HG02678 (cell line): Measurements from ENCODE around the gene TSNAXIP1.
"Not testable (repeated sequence)": the region's sequence is repeated elsewhere in the genome, so short reads cannot be mapped to it uniquely, and the experiment has no call there.

Experiments
- ATAC-seq: cut with Tn5 transposase; IDR thresholded peaks from one replicate; pipeline ENCODE4 v1.9.1; 2021; ENCODE audit warnings: mild to moderate bottlenecking, moderate library complexity; ENCODE audit not compliant: unreplicated experiment

TSNAXIP1 gene

DNA sequence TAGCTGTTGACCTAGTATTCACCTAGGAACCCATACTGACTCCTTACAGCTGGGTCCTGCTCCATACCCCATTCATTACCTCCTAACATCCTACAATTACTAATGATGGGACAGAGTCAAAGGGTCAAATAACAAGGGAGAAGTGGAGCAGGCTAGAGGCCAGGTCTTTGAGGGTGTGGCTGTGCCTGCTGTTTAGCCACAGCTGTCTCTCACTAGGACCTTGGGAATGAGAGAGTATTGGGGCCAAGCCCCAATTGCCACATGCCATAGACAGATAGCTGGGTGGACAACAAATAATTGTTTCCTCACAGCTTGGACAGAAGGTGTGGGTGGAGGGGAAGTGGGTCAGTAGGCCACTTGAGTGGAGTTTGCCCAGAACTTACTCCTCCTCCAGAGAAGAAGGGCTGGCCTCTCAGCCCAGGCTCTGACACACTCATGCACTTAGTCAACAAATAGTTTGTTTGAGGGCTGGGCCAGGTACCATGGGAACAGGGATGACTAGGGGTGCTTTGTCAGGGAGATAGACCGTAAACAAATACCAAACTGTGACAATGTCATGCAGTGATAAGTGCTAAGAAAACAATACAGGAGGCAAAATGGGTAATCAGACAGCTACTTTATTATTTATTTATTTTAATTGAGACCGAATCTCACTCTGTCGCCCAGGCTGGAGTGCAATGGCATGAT, 51.0 kb downstream of the TSNAXIP1 start:
- no peak for ATAC-seq

DNA sequence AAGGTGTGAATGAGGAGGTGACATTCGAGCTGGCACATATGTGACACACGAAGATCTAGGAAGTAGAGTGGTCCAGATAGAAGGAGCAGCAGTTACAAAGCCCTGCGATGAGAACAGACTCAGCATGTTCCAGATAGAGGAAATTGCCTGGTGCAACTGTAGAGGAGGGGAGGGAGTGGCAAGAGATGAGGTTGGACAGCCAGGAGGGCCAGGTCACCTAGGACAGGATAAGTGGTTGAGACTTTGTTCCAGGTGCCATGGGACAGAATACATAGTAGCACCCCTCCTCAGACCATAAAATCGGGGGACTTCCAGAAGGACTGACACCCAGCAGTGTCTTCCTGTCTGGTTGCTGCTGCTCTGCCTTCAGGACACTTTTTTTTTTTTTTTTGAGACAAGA, 51.8 kb downstream of the TSNAXIP1 start:
- ATAC-seq, result no peak

DNA sequence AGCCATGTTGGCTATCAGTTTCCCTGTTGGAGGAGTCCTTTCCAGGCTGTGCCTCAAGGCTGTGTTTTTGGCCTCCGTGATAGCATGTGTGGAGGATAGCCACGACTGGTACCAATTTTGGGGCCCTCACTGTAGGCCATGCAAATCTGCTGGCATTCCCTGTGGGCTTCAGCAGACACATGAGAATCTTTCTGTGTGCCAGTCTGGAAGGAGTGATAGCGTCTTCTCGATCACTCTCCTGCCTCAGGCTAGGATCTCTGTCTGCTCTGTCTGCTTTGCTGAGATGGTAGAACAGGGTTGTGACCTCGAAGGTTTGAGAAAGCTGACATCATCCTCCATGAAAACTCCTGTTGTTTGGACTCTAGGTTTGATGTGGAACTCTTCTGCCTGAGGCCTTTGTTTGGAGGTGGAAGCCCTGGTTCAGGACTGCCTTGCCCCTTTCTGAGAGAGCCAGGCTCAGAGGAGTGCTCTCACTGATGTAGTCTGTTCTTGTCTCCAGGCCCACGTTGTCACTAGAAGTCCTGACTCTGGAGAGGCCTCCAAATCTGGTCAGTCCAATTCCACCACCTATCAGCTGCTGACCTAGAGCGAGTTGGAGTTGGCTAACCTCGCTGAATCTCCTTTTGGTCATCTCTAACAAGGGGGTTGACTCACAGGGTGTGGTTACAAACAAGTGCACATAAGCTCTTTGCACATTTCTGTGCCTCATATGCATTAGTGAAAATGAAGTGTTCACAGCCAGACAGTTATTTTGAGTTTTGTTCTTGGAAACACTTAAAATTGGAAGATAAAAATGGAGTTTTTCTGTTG, 54.1 kb downstream of the TSNAXIP1 start:
- no peak for ATAC-seq

DNA sequence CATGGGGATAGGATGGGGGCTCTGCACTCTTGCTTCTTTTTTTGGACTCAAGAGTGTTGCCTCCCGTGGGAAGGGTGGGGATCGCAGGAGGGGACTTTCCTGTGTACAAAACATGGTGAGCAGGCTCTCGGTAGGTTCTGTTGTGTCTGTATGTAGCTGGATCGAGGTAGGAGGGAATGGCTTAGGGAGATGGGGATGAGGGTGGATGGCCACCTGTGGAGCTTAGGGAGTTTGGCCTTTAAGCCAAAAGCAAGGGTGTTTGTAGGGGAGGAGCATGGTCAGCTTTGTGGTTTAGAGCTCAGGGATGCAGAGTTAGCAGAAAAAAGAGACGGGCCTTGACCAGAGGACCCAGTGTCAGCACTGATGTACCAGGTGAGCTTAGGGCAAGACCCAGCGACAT, 55.2 kb downstream of the TSNAXIP1 start:
- ATAC-seq, result no peak

DNA sequence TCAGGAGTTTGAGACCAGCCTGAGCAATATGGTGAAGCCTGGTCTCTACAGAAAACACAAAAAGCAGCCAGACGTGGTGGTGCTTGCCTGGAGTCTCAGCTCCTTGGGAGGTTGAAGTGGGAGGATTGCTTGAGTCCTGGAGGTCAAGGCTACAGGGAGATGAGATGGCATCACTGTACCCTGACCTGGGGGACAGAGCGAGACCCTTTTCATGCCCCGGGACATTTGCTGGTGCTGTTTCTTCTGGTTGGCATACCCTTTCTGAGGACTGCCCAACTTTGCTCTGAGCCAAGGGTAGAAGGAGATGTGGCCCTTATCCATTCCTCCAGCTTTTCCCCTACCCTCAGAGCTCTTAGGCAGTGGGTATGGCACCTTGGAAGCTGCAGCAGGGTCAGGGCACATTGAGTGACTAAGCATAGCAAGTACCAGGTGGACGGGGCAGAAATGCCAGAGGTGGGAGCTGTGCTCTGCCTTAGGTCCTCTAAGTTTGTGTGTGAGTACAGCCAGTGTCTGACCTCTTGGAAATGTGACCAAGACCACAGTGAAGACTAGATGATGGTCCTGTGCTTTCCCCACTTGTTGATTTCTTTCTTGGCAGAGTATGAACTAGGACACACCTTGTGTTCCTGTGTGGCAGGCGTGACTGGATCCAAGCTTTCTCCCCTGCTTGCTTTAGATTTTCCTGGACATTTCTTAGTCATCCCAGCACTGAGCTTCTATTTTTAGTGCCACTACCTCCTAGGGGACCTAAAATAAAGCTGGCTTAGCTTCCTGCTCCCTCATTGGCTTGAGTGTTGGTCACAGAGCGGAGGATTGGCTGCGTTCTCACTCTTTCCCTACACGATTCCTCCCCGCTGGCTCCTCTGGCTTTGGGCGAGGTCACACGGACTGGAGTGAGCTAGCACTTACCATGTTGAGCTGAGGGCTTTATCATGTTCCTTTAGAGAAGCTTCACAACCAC, 56.2 kb downstream of the TSNAXIP1 start:
- ATAC-seq, result no peak

DNA sequence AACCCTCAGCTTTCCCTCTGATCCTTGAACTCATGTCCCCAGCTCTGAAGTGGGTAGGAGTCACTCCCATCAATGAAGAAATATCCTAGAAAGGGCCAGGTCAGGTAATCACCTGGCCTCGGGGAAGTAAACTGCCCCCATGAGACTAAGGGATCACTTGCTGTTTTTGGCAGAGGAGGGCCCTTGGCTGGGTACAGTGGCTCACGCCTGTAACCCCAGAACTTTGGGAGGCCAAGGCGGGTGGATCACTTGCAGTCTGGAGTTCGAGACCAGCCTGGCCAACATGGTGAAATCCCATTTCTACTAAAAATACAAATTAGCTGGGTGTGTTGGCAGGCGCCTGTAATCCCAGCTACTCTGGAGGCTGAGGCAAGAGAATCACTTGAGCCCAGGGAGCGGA, 57.4 kb downstream of the TSNAXIP1 start:
- not testable (repeated sequence) for ATAC-seq

DNA sequence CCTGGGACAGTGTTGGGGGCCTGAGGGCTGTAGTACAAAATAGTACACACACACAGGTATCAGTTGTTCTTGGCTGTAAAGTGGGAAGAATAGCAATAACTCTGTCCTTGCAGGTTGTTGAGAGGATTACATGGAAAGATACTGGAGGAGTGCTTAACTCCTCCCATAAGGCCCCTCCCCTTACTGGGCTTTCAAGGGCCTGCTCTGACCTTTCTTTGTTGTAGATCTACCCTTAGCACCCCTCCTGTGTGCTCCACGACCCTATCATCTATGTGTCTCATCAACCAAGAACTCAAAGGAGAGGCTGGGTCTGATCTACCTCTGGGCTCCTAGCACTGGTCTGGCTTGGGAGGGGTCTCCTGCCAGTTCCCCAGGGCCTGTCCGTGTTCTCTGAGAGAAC, 57.9 kb downstream of the TSNAXIP1 start:
- ATAC-seq, result no peak

DNA sequence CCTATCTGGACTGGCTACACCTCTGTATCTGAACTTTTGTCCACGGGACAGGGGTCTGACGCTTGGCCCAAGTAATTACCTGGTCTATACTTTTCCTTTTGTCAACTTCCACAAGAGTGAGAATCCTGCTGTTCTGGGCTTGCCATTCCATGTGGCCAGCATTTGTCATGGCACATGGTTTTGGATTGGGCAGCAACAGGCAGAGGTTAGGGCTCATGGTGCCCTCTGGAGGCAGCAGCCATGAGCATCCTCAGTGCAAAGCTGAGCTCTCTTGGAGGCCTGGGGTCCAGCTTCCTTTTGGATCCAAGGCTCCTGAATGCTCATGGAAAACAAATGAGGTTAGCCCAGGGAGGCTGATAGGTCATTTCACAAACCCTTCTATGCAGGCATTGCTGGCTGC, 58.6 kb downstream of the TSNAXIP1 start:
- ATAC-seq, result no peak

DNA sequence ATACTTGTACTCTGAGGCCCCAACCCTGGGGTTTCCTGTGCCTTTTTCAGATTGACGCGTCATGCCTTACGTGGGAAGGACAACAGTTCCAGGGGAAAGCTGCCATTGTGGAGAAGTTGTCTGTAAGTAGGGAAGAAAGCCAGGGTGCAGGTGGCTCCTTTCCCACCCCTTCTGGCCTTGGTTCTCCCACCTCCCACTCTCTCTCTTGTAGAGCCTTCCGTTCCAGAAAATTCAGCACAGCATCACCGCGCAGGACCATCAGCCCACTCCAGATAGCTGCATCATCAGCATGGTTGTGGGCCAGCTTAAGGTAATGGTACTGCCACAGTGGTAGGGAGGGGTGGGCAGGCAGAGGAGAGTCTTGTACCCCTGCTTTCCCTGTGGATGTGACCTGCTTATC, 61.6 kb downstream of the TSNAXIP1 start:
- no peak for ATAC-seq

DNA sequence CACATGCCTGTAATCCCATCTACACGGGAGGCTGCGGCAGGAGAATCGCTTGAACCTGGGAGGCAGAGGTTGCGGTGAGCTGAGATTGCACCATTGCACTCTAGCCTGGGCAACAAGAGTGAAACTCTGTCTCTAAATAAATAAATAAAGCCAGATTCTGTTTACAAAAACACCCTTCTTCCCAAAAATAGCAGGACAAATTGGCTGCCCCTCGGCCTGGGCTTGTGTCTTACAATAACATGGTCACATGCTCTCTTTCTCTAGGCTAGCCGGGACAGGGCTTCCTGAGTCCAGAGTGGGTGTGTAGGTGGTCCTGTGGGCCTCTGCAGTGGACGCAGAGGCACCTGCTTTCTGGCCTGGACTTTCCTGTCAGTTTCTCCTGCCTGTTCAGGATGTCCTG, 63.0 kb downstream of the TSNAXIP1 start:
- ATAC-seq, result no peak

DNA sequence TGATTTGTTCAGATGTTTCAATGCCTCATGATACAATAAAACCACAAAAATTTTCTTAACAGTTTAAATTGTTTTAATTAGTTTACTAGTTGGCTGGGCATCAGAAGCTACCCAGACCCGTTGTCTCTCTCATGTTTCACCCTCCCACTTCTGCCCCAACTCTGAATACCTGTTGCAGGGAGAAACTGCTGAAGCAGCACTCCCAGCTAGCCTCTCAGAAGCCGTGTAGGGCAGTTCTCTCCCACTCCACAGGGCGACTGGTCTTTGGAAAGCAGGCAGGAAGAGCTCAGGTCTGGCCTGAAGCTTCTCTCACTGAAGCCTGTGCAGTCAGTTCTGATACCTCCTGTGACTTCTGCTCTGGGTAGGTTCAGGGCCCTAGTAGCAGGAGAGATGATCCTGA, 64.6 kb downstream of the TSNAXIP1 start:
- ATAC-seq, result no peak

DNA sequence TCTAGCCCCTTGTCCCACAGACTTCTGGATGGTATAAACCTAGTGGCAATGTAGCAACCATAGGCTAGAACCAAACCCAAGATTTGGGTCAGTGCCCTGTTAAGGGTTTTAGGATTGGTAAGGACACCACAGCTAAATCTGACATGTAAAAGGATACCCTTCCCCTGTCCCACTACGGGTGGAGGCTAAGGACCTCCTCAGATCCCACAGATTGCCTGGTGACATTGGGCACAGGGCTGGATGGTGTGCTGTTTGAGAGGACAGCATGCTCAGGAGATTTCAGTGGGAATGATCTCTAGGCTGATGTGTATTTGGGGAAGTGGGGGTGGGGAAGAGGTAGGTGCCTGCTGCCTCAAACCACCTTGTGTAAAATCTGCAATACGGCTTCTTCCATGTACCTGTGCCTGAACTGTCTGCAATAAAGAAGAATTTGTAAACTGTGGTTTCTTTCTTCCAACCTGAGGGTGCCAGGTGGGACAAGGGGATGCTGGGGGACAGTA, 65.5 kb downstream of the TSNAXIP1 start:
- no peak for ATAC-seq

DNA sequence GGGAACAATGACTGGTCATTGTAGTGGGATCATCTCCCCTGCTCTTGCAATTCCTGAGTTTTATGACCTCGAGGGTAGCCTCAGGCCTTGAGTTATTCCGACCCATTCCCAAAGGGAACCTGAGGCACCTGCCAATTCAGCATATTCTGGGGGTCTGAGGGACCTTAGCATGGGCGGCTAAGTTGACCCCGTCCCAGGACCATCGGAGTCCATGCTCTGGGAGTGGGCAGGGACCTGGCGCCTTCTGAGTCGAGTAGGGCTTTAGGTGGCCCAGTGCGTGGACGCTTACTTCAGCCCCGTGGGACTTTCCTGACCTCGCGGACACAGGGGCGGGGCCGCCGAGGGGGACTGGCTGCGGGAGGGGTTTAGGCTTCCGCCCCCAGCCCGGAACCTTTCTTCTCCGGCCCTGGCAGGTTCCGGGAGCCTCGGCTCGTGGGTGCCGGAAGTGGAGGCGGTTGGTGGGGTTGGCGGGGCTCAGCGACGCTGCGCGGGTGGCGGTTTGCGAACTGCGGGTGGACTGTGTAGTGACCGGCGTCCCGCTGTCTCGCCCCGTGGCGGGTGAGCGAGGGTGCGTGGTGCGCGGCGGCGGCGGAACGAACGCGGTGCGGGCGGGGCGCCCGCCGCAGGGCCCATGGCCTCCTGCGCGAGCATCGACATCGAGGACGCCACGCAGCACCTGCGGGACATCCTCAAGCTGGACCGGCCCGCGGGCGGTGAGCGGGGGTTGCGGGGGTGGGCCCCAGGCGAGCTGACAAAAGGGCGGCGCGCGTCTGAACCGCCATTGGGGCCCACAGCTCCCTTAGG, 66.1 kb downstream of the TSNAXIP1 start, which contains the start of gene EDC4:
Gene EDC4 (plus strand): TSS at position 422 of the 804 bp plus-strand sequence. CDS start 210 bp downstream, at position 632.
- peak; percentile 74 for ATAC-seq

DNA sequence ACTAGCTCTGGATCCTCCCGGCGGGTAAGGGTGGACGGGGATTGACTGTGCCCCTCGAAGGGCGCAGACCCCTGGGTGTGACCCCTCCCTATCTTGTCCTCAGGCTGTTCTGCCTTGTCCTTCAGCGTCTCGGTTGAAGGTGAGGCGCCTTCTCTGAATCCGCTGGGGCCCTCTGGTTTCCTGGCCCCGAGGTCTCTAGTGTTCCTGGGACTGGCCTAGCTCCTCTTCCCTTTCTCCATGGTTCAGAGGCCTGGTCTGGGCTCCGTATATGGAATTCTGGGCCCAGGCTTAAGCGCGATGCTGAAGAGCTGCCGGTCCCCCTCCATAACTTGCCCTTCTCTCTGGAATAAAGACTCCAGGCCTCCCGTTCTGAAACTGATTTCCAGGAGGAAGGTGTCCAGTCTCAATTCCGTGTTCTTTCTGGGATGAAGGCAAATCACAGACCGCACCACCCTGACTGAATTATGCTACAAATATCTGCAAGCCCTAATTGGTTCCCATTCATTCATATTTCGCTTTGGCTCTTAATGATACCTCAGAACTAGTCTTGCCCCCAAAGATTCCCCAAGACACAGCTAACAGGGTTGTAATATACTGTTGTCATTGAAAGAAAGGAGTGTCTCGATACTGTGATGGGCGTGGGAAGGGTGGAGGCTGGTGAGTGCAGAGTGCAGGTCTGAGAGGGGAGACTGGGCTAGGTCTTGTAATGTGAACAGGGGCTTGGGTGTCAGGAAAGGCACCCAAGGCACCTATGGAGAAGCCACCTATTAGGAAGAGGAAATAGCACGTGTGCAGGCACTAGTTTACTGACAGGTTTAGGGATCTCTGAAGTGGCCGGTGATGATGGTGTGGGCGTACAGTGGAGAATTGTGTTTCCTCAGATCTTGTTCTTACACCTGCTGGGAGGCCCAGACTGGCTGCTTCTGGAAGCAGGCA, 67.0 kb downstream of the TSNAXIP1 start:
- ATAC-seq, result no peak

DNA sequence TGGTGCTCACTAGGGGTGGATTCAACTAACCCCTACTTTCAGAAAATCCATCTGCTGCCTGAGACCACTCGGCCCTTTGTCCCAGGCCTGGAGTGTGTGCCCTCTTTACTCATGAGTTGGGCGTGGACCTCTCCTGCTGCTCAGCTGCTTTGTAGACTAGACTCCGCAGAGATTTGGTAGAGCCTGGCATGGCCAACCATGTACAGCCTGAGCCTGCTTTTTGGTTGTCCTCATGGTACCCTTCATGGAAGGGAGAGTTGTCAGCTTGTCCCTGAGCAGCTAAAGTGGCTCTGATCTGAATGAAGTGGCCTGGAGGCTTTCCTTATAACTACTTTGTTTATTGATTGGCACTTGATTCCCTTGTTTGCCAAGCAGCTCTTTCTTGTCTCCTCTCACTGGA, 67.7 kb downstream of the TSNAXIP1 start:
- ATAC-seq, result no peak

DNA sequence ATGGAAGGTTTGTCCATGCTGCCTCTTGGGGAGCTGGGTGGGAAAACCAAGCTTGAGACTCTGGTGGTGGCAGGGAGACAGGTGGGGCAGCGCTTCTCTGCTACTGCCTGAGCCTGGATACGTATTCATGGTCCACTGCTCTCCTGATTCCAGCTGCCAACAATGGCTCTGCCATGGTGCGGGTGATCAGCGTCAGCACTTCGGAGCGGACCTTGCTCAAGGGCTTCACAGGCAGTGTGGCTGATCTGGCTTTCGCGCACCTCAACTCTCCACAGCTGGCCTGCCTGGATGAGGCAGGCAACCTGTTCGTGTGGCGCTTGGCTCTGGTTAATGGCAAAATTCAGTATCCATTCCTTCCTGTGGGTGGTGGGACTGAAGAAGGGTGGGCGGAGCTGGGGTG, 70.4 kb downstream of the TSNAXIP1 start:
- no peak for ATAC-seq
